ES-I3 (cell line): Measurements from ENCODE around the gene UROS.

Experiments used
- H3K36me3 ChIP-seq: 2 replicates; pipeline ENCODE4 v1.6.1; 2013; ENCODE audit warnings: mild to moderate bottlenecking, low read length, control low read depth, moderate library complexity; ENCODE audit not compliant: insufficient read depth
- H3K4me1 ChIP-seq: 2 replicates; pipeline ENCODE4 v1.6.1; 2013; ENCODE audit warnings: mild to moderate bottlenecking, control low read depth, low read length; ENCODE audit not compliant: insufficient read depth
- H3K9ac ChIP-seq: 2 replicates; pipeline ENCODE4 v1.6.1; 2013; ENCODE audit warnings: low read depth, mild to moderate bottlenecking, low read length, moderate library complexity
- H3K9me3 ChIP-seq: 2 replicates; pipeline ENCODE4 v1.6.1; 2013; ENCODE audit warnings: mild to moderate bottlenecking, low read length, moderate library complexity; ENCODE audit not compliant: control insufficient read depth, insufficient read depth

UROS gene

GRCh38 chr10:125815764-125816163, 7.3 kb downstream of the UROS start:
- Histone ChIP-seq H3K9ac (no peak overlapping the region), H3K9me3 (no peaks in the 10 kb centered on the region), H3K36me3 (peaks cover 16% of the 10 kb centered on the region; the same call in 1 of the 2 replicates), H3K4me1 (no peaks in the 10 kb centered on the region)

GRCh38 chr10:125812128-125812750, 10.8 kb downstream of the UROS start:
- peaks cover 25% of the 10 kb centered on the region; the same call in 1 of the 2 replicates for H3K36me3 ChIP-seq
- H3K9me3 ChIP-seq: no peaks in the 10 kb centered on the region
- no peak overlapping the region for H3K9ac ChIP-seq
- no peaks in the 10 kb centered on the region for H3K4me1 ChIP-seq

DNA sequence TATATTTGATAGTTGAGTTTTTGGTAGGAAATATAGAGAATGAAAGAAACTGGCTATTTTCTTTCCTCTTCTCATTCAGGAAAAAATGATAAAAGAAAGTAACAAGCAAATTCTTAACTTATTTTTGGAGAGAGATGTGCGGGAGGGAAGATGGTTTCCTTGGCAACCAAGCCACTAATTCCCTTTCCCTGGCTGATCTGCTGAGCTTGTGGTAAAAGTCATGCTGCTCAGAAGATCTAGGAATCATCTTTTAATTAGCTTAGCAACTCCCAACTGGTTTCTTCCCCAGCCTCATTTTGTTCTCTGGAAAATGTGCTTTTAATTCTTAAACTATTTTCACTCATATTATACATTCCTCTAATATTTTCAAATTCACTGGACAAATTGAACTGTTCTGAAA, 11.8 kb downstream of the UROS start:
- H3K9ac ChIP-seq: no peak overlapping the region
- H3K9me3 ChIP-seq: no peaks in the 10 kb centered on the region
- peaks cover 28% of the 10 kb centered on the region; the same call in 1 of the 2 replicates for H3K36me3 ChIP-seq

GRCh38 chr10:125808047-125808446, 15.0 kb downstream of the UROS start:
- Histone ChIP-seq H3K9ac (no peak overlapping the region), H3K9me3 (no peaks in the 10 kb centered on the region), H3K36me3 (peaks cover 18% of the 10 kb centered on the region; the same call in 1 of the 2 replicates), H3K4me1 (no peaks in the 10 kb centered on the region)

More for the DNA sequence above, 11.8 kb downstream of the UROS start:
- no peaks in the 10 kb centered on the region for H3K4me1 ChIP-seq

DNA sequence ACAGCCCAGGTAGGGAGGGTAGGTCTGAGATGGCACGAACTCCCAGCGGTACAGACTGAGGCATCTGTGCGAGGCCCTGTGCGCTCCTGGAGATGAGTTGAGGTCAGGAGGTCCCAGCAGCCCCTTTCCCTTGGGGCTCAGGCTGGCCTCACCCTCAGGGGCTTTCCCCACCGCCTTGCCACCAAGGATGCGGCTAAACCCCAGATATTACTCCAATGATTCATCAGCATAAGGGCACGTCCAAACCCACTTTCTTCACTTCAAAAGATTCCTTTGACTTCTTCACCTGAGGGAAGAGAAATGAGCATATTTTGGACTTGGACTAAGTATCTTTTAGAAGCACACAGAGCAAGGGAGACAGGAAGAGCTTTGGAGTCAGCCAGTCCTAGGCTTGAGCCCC, 20.3 kb downstream of the UROS start:
- Histone ChIP-seq H3K9ac (no peak overlapping the region), H3K4me1 (no peaks in the 10 kb centered on the region), H3K36me3 (peaks cover 9% of the 10 kb centered on the region; the same call in 1 of the 2 replicates), H3K9me3 (no peaks in the 10 kb centered on the region)

GRCh38 chr10:125802131-125802530, 20.9 kb downstream of the UROS start:
- H3K9me3 ChIP-seq: no peaks in the 10 kb centered on the region
- no peak overlapping the region for H3K9ac ChIP-seq
- peaks cover 8% of the 10 kb centered on the region; the same call in 1 of the 2 replicates for H3K36me3 ChIP-seq
- H3K4me1 ChIP-seq: no peaks in the 10 kb centered on the region

DNA sequence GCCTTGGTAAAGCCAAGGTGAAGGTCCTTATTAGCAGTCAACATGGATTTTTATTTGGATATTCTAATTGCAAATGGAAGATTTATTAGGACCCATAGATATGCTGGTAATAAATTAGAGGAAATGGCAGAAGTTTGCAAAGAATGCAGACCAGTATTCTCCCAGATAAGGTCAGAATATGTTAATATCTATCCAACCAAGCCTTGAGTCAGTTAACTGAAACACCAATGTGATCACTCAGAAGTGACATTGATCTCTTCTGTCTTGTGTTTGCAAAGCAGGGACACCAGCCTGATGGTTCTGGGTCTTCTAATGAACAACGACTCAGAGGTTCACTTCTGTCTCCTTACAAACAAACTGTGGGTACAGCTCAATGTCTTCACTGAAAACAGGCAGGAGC, 21.5 kb downstream of the UROS start:
- Histone ChIP-seq H3K4me1 (no peaks in the 10 kb centered on the region), H3K9me3 (no peaks in the 10 kb centered on the region), H3K36me3 (peaks cover 6% of the 10 kb centered on the region; the same call in 1 of the 2 replicates)

DNA sequence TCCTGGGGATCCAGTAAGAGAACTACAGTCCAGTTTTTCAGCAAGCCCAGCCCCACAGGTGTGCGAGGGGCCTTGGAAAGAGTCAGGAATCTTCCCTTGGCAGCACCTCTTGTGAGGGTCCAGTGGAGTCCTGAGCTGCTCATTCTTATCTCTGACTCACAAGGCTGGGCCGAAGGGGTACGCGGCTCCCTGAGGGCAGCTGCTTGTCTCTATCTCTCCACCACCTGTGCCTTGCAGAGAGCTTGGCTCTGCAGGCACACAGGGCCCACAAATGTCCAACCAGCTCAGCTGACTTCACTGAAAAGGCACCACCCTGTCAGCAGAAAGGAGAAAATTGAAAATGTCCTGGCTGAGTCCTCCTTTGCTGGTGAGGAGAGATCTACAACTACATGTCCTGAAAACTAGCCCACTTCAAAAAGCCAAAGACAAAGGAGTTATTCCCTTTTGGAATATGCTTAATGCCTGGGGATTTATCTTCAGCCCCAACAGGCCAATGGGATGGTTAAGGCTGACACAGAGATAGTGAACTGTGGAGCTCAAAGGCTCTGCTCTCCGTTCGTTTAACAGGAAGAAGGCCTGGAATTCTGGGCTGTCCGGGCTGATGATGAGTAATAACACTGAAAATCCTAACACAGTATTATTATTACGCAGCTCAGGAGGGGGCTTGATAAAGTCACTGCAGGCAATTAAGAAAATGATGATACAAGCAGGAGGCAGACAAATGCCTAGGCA, 23.4 kb downstream of the UROS start:
- Histone ChIP-seq H3K36me3 (peaks cover 4% of the 10 kb centered on the region; the same call in 1 of the 2 replicates), H3K9ac (no peak overlapping the region), H3K9me3 (no peaks in the 10 kb centered on the region), H3K4me1 (no peaks in the 10 kb centered on the region)

More for the DNA sequence above, 21.5 kb downstream of the UROS start:
- no peak overlapping the region for H3K9ac ChIP-seq

- no peak overlapping the region for H3K9ac ChIP-seq
- H3K4me1 ChIP-seq: no peaks in the 10 kb centered on the region
- peaks cover 4% of the 10 kb centered on the region; the same call in 1 of the 2 replicates for H3K36me3 ChIP-seq
- no peaks in the 10 kb centered on the region for H3K9me3 ChIP-seq
Observed at GRCh38 chr10:125797994-125798662, 24.9 kb downstream of the UROS start.

- no peak overlapping the region for H3K9ac ChIP-seq
- no peaks in the 10 kb centered on the region for H3K4me1 ChIP-seq
- no peaks in the 10 kb centered on the region for H3K9me3 ChIP-seq
- H3K36me3 ChIP-seq: no peaks in the 10 kb centered on the region; the same call in 1 of the 2 replicates
Observed at GRCh38 chr10:125797424-125797823, 25.6 kb downstream of the UROS start.

GRCh38 chr10:125795637-125796190, 27.3 kb downstream of the UROS start:
- no peaks in the 10 kb centered on the region; the same call in 1 of the 2 replicates for H3K36me3 ChIP-seq
- no peaks in the 10 kb centered on the region for H3K4me1 ChIP-seq
- no peak overlapping the region for H3K9ac ChIP-seq
- no peaks in the 10 kb centered on the region for H3K9me3 ChIP-seq

- no peaks in the 10 kb centered on the region for H3K4me1 ChIP-seq
- no peaks in the 10 kb centered on the region for H3K9me3 ChIP-seq
- H3K36me3 ChIP-seq: no peaks in the 10 kb centered on the region; the same call in 1 of the 2 replicates
- H3K9ac ChIP-seq: no peak overlapping the region
Observed at GRCh38 chr10:125795128-125795527, 27.9 kb downstream of the UROS start.

DNA sequence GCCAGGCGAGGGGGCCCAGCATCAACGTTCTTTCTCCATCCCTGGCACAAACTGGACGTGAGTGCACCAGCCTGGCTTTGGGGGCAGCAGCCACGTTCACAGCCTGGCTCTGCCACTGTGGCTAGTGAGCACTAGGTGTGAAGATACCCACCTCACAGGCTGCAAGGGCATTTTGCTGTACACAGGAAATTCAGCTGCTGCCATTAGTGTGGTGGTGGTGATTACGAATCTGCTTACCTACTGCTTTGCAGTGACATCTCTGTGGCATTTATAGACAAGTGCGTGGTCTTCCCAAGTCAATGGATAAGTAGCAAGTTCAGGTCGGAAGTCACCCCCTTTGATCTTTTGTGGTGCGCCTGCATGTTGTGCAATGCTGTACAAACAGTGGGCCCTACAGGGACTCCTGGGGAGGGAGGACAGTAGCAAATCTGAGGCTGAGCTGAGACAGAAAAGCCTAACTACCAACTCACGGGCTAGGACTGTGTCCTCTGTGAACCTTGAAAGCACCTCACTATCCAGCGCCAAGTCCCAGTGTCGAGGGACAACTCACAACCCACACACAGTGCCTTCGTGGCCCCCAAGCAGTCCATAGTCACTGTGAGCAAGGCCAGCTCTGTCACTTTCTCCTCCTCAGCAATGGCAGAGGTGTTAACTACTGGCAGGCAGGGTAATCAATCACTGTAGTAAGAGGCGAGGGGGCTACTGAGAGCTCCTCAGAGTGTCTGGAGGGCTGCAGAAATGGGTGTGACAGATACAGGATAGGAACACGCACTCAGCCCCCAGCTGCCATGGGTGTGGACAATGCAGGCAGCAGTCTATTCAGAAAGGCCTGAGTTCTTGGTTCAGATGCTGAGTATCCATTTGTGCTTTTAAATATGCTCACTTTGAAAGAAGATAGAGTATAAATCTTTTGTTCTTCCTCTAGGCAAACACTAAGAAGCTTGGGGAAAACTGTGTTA, 30.4 kb downstream of the UROS start:
- H3K9me3 ChIP-seq: no peaks in the 10 kb centered on the region
- peaks cover 7% of the 10 kb centered on the region; the same call in 1 of the 2 replicates for H3K36me3 ChIP-seq
- H3K4me1 ChIP-seq: no peaks in the 10 kb centered on the region
- no peak overlapping the region for H3K9ac ChIP-seq
